ENCODE results near the gene COL6A3. TPM values are rescaled to one million over a fixed set of nuclear protein-coding genes. Genes with fewer than 3 reads are reported as not detected.

The COL6A3 gene
- polyA plus RNA-seq, 2 of the 4 experiments (the other 2 are of a cell fraction) = 0.10 to 0.28 TPM

GRCh38 chr2:237341872-237342271 is 72.1 kb downstream of the COL6A3 start:
- no peaks in the 10 kb centered on the region for H3K4me1 ChIP-seq
- CTCF ChIA-PET = interaction anchor here (0.6 to 1.4 kb wide), 6 partner anchors 20 to 230 kb away, joined by 3 to 4 read pairs (median 3); no protein-coding TSS in a partner anchor
- no peak overlapping the region for H3K4me3 ChIP-seq
- no peak overlapping the region for H3K4me2 ChIP-seq
- no peak for ATAC-seq
- H3K27ac ChIP-seq = no peak overlapping the region
- POLR2A ChIA-PET = no interaction called here
- H3K9me3 ChIP-seq = no peaks in the 10 kb centered on the region
- FAIRE-seq = no peak
- DNase-seq (ENCODE audit: low read depth in 1 of 2, low spot score in 1 of 2) = no peak
- WGBS (ENCODE audit: missing lambda C conversion rate) = 52% methylated on average over 4 of the region's 4 CpGs
- TF ChIP-seq POLR2AphosphoS2 (conservative IDR thresholded peaks at IDR 0.05; ENCODE audit: low read length) (no peak), POLR2A (IDR thresholded peaks at IDR 0.05; ENCODE audit: low read length) (no peak), ZSCAN20 (CRISPR knock-in tag; IDR thresholded peaks at IDR 0.05) (no peak), RNF2 (IDR thresholded peaks at IDR 0.05; ENCODE audit: borderline replicate concordance, low read depth) (no peak), CBX8 (IDR thresholded peaks at IDR 0.05) (no peak)
- TF ChIP-seq, protein P1, sequence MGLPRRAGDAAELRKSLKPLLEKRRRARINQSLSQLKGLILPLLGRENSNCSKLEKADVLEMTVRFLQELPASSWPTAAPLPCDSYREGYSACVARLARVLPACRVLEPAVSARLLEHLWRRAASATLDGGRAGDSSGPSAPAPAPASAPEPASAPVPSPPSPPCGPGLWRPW (IDR thresholded peaks at IDR 0.05) = no peak
- TF ChIP-seq, protein P2, sequence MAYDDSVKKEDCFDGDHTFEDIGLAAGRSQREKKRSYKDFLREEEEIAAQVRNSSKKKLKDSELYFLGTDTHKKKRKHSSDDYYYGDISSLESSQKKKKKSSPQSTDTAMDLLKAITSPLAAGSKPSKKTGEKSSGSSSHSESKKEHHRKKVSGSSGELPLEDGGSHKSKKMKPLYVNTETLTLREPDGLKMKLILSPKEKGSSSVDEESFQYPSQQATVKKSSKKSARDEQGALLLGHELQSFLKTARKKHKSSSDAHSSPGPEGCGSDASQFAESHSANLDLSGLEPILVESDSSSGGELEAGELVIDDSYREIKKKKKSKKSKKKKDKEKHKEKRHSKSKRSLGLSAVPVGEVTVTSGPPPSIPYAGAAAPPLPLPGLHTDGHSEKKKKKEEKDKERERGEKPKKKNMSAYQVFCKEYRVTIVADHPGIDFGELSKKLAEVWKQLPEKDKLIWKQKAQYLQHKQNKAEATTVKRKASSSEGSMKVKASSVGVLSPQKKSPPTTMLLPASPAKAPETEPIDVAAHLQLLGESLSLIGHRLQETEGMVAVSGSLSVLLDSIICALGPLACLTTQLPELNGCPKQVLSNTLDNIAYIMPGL (CRISPR knock-in tag; IDR thresholded peaks at IDR 0.05; ENCODE audit: borderline replicate concordance) = no peak

DNA sequence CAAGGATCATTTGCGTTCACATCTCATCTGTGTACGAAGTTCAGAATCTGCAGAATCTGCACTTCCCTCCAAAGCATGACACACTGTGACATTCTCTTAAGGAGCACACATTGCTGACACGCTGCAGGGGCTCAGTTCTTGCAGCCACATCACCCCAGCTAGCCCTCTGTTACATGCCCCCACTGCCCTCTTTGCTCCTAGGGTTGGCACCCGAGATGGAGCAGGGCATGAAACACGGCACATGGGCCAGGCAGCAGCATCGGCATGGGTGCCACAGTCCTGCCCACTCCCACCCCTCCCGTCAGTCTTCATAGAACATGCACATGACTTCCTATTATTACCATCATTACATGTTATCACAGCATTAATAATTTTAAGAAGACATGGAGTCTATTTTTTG is 76.4 kb downstream of the COL6A3 start:
- H3K4me2 ChIP-seq = no peak overlapping the region
- no peak for FAIRE-seq
- TF ChIP-seq, protein P3, sequence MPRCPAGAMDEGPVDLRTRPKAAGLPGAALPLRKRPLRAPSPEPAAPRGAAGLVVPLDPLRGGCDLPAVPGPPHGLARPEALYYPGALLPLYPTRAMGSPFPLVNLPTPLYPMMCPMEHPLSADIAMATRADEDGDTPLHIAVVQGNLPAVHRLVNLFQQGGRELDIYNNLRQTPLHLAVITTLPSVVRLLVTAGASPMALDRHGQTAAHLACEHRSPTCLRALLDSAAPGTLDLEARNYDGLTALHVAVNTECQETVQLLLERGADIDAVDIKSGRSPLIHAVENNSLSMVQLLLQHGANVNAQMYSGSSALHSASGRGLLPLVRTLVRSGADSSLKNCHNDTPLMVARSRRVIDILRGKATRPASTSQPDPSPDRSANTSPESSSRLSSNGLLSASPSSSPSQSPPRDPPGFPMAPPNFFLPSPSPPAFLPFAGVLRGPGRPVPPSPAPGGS (IDR thresholded peaks at IDR 0.05) = no peak
- TF ChIP-seq MAZ (IDR thresholded peaks at IDR 0.05; ENCODE audit: borderline replicate concordance, low read depth, low read length) = no peak
- no peak for TF ChIP-seq CTCF (IDR thresholded peaks at IDR 0.05)
- TF ChIP-seq NPAS2 (CRISPR knock-in tag; IDR thresholded peaks at IDR 0.05; ENCODE audit: borderline replicate concordance) = no peak
- no peak for TF ChIP-seq USF2 (IDR thresholded peaks at IDR 0.05)
- no peak for TF ChIP-seq RCOR1 (IDR thresholded peaks at IDR 0.05; ENCODE audit: low read depth, low read length)
- TF ChIP-seq KDM5A (IDR thresholded peaks at IDR 0.05) = no peak
- no peak for TF ChIP-seq RFX5 (IDR thresholded peaks at IDR 0.05)
- WGBS (ENCODE audit: missing lambda C conversion rate) = 54% methylated on average over 7 of the region's 7 CpGs
- H3K9me3 ChIP-seq = no peaks in the 10 kb centered on the region
- POLR2A ChIA-PET = no interaction called here
- H3K27ac ChIP-seq = no peak overlapping the region
- no peak for DNase-seq (ENCODE audit: low read depth in 1 of 2, low spot score in 1 of 2)
- no peaks in the 10 kb centered on the region for H3K4me1 ChIP-seq
- H3K4me3 ChIP-seq = no peak overlapping the region
- no peak for ATAC-seq
- CTCF ChIA-PET = interaction anchor here (1.5 kb wide), 1 partner anchor 8 kb away, joined by 4 read pairs; no protein-coding TSS in a partner anchor

GRCh38 chr2:237336131-237336530 is 77.8 kb downstream of the COL6A3 start:
- no peaks in the 10 kb centered on the region for H3K4me1 ChIP-seq
- no peak overlapping the region for H3K27ac ChIP-seq
- POLR2A ChIA-PET = no interaction called here
- 90% methylated on average over 9 of the region's 16 CpGs for WGBS (ENCODE audit: missing lambda C conversion rate)
- H3K4me3 ChIP-seq = no peak overlapping the region
- FAIRE-seq = no peak
- no peak overlapping the region for H3K4me2 ChIP-seq
- no peaks in the 10 kb centered on the region for H3K9me3 ChIP-seq
- CTCF ChIA-PET = interaction anchor here (0.6 to 1.7 kb wide), 6 partner anchors 10 to 177 kb away, joined by 3 to 5 read pairs (median 4); no protein-coding TSS in a partner anchor
- ATAC-seq = no peak
- DNase-seq (ENCODE audit: low read depth in 1 of 2, low spot score in 1 of 2) = no peak
- TF ChIP-seq EP300 (IDR thresholded peaks at IDR 0.05) = no peak
- TF ChIP-seq RARB (CRISPR knock-in tag; IDR thresholded peaks at IDR 0.05) = no peak
- no peak for TF ChIP-seq CTCF (IDR thresholded peaks at IDR 0.05)
- TF ChIP-seq RFX5 (IDR thresholded peaks at IDR 0.05) = no peak
- TF ChIP-seq, protein P1 (IDR thresholded peaks at IDR 0.05) = no peak
- TF ChIP-seq NR3C1 (IDR thresholded peaks at IDR 0.05) = no peak
- TF ChIP-seq JUNB (IDR thresholded peaks at IDR 0.05) = no peak
- TF ChIP-seq, protein P2 (CRISPR knock-in tag; IDR thresholded peaks at IDR 0.05; ENCODE audit: borderline replicate concordance) = no peak
- TF ChIP-seq CBX2 (IDR thresholded peaks at IDR 0.05; ENCODE audit: borderline replicate concordance, low read depth) = no peak
- TF ChIP-seq MYC (IDR thresholded peaks at IDR 0.05; ENCODE audit: borderline replicate concordance, low read length) = no peak
- no peak for TF ChIP-seq KDM1A (IDR thresholded peaks at IDR 0.05; ENCODE audit: low read depth)
- no peak for TF ChIP-seq HEYL (CRISPR knock-in tag; IDR thresholded peaks at IDR 0.05)
